Bronchial epithelial cell (primary cell): ENCODE measurements around the gene WFDC1. TPM values are rescaled to one million over a fixed set of nuclear protein-coding genes. Genes with fewer than 3 reads are reported as not detected.
A peak's percentile ranks its signal among the peaks of the same experiment; 100 is the strongest.

Experiments
- DNase-seq: peaks from one replicate; pipeline ENCODE4 v3.0.0-alpha.2; 2010; ENCODE audit warnings: low read depth
- FAIRE-seq: peaks from 2 replicates; lab custom pipeline; 2011; peaks lifted over from hg19 to GRCh38; lab: Jason Lieb, UNC
- H3K27me3 ChIP-seq: 2 replicates; pipeline ENCODE4 v1.5.1; 2011; ENCODE audit warnings: low read length; ENCODE audit not compliant: control insufficient read depth, insufficient read depth
- H3K36me3 ChIP-seq: 2 replicates; pipeline ENCODE4 v1.5.1; 2011; ENCODE audit warnings: low read length; ENCODE audit not compliant: control insufficient read depth, insufficient read depth
- H3K4me3 ChIP-seq: 2 replicates; pipeline ENCODE4 v1.5.1; 2011; ENCODE audit warnings: mild to moderate bottlenecking, low read depth, low read length, control low read depth
- CTCF ChIP-seq: IDR thresholded peaks from 2 replicates; pipeline ENCODE4 v1.5.1; 2011; ENCODE audit warnings: mild to moderate bottlenecking, moderate library complexity, low read length, control low read depth, inconsistent platforms; ENCODE audit not compliant: insufficient read depth, severe bottlenecking
- total RNA-seq: library from RNA; depleted of rRNA; stranded (reverse); fragments of >200 nt; gene quantifications from 2 replicates; pipeline ENCODE4 v1.2.1, GENCODE V29; 2014

Gene WFDC1
- total RNA-seq, 1 donor from 2014 or later: not detected

GRCh38 chr16:84252184-84252583 lies 42.5 kb upstream of the WFDC1 start:
- TF ChIP-seq CTCF: no peak
- Histone ChIP-seq H3K4me3 (no peak overlapping the region), H3K27me3 (peaks cover 4% of the 10 kb centered on the region), H3K36me3 (no peaks in the 10 kb centered on the region)
- DNase-seq: no peak
- FAIRE-seq: no peak

GRCh38 chr16:84253173-84253572 lies 41.5 kb upstream of the WFDC1 start:
- FAIRE-seq (peak; percentile 55), DNase-seq (no peak)
- no peak for TF ChIP-seq CTCF
- Histone ChIP-seq H3K27me3 (peaks cover 4% of the 10 kb centered on the region), H3K36me3 (no peaks in the 10 kb centered on the region), H3K4me3 (no peak overlapping the region)

GRCh38 chr16:84254062-84254461 lies 40.6 kb upstream of the WFDC1 start:
- DNase-seq: no peak
- H3K4me3 ChIP-seq: no peak overlapping the region
- no peak for TF ChIP-seq CTCF
- FAIRE-seq: no peak
- H3K36me3 ChIP-seq: no peaks in the 10 kb centered on the region
- peaks cover 4% of the 10 kb centered on the region for H3K27me3 ChIP-seq

DNA sequence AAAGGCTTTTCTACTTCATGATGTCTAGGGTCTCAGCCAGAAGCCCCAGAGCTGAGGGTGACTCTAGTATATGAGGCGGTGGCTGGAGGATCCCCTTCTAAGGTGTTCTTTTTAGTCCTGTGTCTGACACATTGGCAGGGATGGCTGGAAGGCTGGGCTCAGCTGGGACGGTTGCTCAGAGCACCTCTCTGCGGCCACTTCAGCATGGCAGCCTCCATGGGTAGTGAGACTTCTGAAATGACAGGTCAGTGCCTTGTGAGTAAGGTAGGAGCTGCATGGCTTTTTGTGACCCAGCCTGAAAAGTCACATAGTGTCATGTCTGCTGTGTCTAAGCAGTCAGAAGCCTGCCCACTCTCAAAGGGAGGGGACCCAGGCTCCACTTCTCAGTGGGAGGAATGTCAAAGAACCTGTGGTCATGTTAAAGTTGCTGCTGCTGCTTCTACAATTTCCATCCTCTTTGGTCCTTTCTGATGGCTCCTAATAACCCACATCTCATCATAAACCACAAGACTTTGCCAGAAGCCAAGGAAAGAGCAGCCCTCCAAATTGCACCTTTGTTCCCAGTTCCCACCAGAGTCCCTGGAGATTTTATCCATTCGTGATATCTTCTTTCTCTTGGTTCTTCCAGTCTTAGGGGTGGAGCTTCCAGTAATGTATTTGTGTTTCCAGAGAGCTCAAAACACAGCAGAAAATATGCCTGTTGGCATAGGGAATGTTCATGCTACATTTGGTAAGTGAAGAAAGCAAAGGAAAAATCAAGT lies 39.4 kb upstream of the WFDC1 start:
- no peak for DNase-seq
- TF ChIP-seq CTCF: no peak
- H3K4me3 ChIP-seq: no peak overlapping the region
- H3K36me3 ChIP-seq: no peaks in the 10 kb centered on the region
- FAIRE-seq: no peak
- H3K27me3 ChIP-seq: peaks cover 4% of the 10 kb centered on the region

GRCh38 chr16:84258266-84258665 lies 36.4 kb upstream of the WFDC1 start:
- no peak for TF ChIP-seq CTCF
- H3K36me3 ChIP-seq: no peaks in the 10 kb centered on the region
- no peak for FAIRE-seq

GRCh38 chr16:84259691-84260090 lies 35.0 kb upstream of the WFDC1 start:
- Histone ChIP-seq H3K4me3 (no peak overlapping the region), H3K36me3 (no peaks in the 10 kb centered on the region), H3K27me3 (peaks cover 4% of the 10 kb centered on the region)
- DNase-seq (no peak), FAIRE-seq (no peak)
- TF ChIP-seq CTCF: no peak

More at GRCh38 chr16:84258266-84258665, 36.4 kb upstream of the WFDC1 start:
- Histone ChIP-seq H3K4me3 (no peak overlapping the region), H3K27me3 (peaks cover 4% of the 10 kb centered on the region)
- DNase-seq: no peak
